ENCODE data around the gene TMEM8B. TPM values are rescaled to one million over a fixed set of nuclear protein-coding genes. Genes with fewer than 3 reads are reported as not detected.
A peak's percentile ranks its signal among the peaks of the same experiment; 100 is the strongest.

TMEM8B gene
- total and polyA plus RNA-seq, 7 donors = 3.5 to 12.5 (median 7.1) TPM

GRCh38 chr9:35907711-35908503 is 78.9 kb downstream of the TMEM8B start:
- H3K9me3 ChIP-seq = no peaks in the 10 kb centered on the region
- TF ChIP-seq CTCF (IDR thresholded peaks at IDR 0.05) (no peak), EP300 (IDR thresholded peaks at IDR 0.05) (peak in 2 of 4 donors; percentile 47 to 82), POLR2A (IDR thresholded peaks at IDR 0.05) (no peak), POLR2AphosphoS5 (IDR thresholded peaks at IDR 0.05) (peak; percentile 58 to 80 (median 72))
- H3K4me3 ChIP-seq = peak overlapping the region in 3 of 4 donors; percentile 15 to 33 (median 25)
- peak; percentile 94 for DNase-seq
- 28 to 39% methylated on average over 13 of the region's 13 CpGs for WGBS, 2 donors
- H3K4me1 ChIP-seq = peaks cover 0 to 85% (median 76%) of the 10 kb centered on the region in 4 donors
- H3K27ac ChIP-seq = peak overlapping the region; percentile 93 to 97 (median 94)
- intact Hi-C loops (cut with DNase I) = no loop called here
- H3K36me3 ChIP-seq = no peaks in the 10 kb centered on the region
- H3K27me3 ChIP-seq = no peaks in the 10 kb centered on the region

- intact Hi-C loops (cut with DNase I) = no loop called here
- Histone ChIP-seq H3K9me3 (no peaks in the 10 kb centered on the region), H3K36me3 (no peaks in the 10 kb centered on the region), H3K4me3 (peak overlapping the region in 2 of 4 donors; percentile 25 to 33), H3K27me3 (no peaks in the 10 kb centered on the region), H3K4me1 (peaks cover 0 to 81% (median 73%) of the 10 kb centered on the region in 4 donors), H3K27ac (peak overlapping the region; percentile 93 to 97 (median 94))
- WGBS, 2 donors = 70 to 72% methylated on average over 9 of the region's 9 CpGs
- TF ChIP-seq CTCF (IDR thresholded peaks at IDR 0.05) (no peak), POLR2AphosphoS5 (IDR thresholded peaks at IDR 0.05) (no peak), EP300 (IDR thresholded peaks at IDR 0.05) (no peak), POLR2A (IDR thresholded peaks at IDR 0.05) (no peak)
- DNase-seq = peak; percentile 87
Observed at GRCh38 chr9:35908504-35909125, 79.6 kb downstream of the TMEM8B start.

GRCh38 chr9:35909274-35909673 is 80.2 kb downstream of the TMEM8B start, which contains the start of gene SPAAR:
TSS of gene SPAAR (plus strand) at chr9:35909490. CDS start at chr9:35910464, 974 bp downstream.
- 79 to 80% methylated on average over 11 of the region's 11 CpGs for WGBS, 2 donors
- Histone ChIP-seq H3K27me3 (no peaks in the 10 kb centered on the region), H3K9me3 (no peaks in the 10 kb centered on the region), H3K27ac (peak within 1 kb of the TSS; percentile 93 to 97 (median 94)), H3K4me3 (peak within 1 kb of the TSS in 2 of 4 donors; percentile 25 to 33), H3K4me1 (peaks cover 0 to 75% (median 70%) of the 10 kb centered on the region in 4 donors), H3K36me3 (no peaks in the 10 kb centered on the region)
- no peak for TF ChIP-seq POLR2AphosphoS5 (IDR thresholded peaks at IDR 0.05)
- no peak for TF ChIP-seq POLR2A (IDR thresholded peaks at IDR 0.05)
- TF ChIP-seq CTCF (IDR thresholded peaks at IDR 0.05) = no peak
- no peak for TF ChIP-seq EP300 (IDR thresholded peaks at IDR 0.05)
- DNase-seq = no peak
- intact Hi-C loops (cut with DNase I) = no loop called here

GRCh38 chr9:35909687-35910612 is 80.9 kb downstream of the TMEM8B start:
- Histone ChIP-seq H3K27me3 (no peaks in the 10 kb centered on the region), H3K4me3 (peak overlapping the region in 1 of 4 donors; percentile 6), H3K27ac (peak overlapping the region; percentile 93 to 97 (median 94)), H3K36me3 (no peaks in the 10 kb centered on the region), H3K9me3 (no peaks in the 10 kb centered on the region), H3K4me1 (peaks cover 0 to 75% (median 63%) of the 10 kb centered on the region in 4 donors)
- 92% methylated on average over 34 of the region's 34 CpGs for WGBS, 2 donors
- TF ChIP-seq EP300 (IDR thresholded peaks at IDR 0.05) = no peak
- no peak for TF ChIP-seq CTCF (IDR thresholded peaks at IDR 0.05)
- TF ChIP-seq POLR2AphosphoS5 (IDR thresholded peaks at IDR 0.05) = no peak
- no peak for TF ChIP-seq POLR2A (IDR thresholded peaks at IDR 0.05)
- DNase-seq = no peak
- intact Hi-C loops (cut with DNase I) = no loop called here

All from sigmoid colon (tissue), 7 donors.